HG03342 (cell line): ENCODE results near the gene MYO1A.
"Not testable (repeated sequence)": the region's sequence is repeated elsewhere in the genome, so short reads cannot be mapped to it uniquely, and the experiment has no call there.

Experiments
- ATAC-seq: cut with Tn5 transposase; IDR thresholded peaks from one replicate; pipeline ENCODE4 v1.9.1; 2021; ENCODE audit warnings: mild to moderate bottlenecking, moderate library complexity; ENCODE audit not compliant: unreplicated experiment

The MYO1A gene

DNA sequence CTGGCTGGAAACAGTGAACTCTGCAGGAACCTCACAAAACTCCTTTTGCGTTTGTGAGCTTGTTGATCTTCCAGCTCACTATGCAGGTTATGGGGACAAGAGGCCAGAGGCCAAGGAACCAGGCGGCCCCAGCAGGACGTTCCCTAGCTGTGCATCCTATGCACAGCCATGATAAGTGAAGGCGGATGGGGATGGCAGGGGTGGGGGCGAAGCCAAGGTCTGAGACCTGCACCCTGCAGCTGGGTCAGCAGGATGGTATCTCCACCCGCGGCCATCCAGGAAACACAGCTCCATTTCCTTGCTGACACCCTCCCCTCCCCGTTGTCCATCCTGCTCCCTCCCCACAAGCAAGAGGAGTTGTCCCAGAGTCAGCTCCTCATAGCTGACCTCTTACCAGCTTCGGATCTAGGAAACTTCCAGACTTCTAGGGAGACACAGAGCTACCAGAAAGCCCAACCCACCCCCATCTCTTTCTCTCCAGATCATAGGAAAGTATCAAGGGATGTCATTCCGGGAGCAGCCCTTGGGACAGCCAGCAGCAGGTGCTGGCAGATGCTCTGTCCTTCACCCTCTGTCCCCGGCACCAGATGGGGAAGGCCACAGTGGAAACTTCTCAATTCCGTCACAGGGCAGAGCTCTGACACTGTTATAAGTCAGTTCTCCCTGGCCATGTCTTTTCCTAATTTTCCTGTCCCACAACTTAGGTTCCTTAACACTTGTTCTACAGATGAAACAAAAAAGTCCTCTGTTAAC lies 53.0 kb downstream of the MYO1A start:
- no peak for ATAC-seq

DNA sequence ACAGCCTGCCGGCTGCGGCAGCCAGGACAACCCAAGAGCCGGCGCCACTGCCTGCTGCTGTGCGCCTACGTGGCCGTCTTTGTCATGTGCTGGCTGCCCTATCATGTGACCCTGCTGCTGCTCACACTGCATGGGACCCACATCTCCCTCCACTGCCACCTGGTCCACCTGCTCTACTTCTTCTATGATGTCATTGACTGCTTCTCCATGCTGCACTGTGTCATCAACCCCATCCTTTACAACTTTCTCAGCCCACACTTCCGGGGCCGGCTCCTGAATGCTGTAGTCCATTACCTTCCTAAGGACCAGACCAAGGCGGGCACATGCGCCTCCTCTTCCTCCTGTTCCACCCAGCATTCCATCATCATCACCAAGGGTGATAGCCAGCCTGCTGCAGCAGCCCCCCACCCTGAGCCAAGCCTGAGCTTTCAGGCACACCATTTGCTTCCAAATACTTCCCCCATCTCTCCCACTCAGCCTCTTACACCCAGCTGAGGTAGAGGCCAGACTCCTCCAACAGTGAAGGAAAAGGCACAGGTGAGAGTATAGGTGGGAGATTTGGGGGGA lies 53.9 kb downstream of the MYO1A start:
- ATAC-seq = no peak

DNA sequence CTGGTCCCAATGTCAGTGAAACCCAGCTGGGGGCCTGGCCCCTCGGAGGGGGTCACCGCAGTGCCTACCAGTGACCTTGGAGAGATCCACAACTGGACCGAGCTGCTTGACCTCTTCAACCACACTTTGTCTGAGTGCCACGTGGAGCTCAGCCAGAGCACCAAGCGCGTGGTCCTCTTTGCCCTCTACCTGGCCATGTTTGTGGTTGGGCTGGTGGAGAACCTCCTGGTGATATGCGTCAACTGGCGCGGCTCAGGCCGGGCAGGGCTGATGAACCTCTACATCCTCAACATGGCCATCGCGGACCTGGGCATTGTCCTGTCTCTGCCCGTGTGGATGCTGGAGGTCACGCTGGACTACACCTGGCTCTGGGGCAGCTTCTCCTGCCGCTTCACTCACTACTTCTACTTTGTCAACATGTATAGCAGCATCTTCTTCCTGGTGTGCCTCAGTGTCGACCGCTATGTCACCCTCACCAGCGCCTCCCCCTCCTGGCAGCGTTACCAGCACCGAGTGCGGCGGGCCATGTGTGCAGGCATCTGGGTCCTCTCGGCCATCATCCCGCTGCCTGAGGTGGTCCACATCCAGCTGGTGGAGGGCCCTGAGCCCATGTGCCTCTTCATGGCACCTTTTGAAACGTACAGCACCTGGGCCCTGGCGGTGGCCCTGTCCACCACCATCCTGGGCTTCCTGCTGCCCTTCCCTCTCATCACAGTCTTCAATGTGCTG lies 54.6 kb downstream of the MYO1A start:
- ATAC-seq = no peak

DNA sequence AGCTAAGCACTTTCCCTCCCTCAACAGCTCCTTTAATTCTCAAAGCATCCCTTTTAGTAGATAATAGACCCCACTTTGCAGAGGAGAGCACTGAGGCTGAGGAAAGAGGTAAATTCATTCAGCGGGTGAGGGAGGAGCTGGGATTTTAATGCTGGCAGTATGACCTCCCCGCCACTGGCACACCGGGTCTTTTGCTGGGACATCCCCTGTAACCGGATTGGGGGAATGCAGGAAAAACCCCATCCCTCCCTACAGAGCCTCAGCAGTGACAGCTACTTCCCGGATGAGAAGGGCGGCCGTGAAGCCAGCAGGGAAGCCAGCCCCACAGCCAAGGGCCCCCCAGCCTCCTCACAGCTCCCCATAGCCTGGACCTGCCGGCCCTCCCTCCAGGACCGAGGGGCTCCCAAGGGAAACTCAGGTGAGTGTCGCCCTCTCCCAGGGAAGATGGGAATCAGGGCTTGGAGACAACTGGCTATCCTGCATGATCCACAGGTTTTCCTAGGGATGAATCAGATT lies 55.6 kb downstream of the MYO1A start:
- ATAC-seq = no peak

DNA sequence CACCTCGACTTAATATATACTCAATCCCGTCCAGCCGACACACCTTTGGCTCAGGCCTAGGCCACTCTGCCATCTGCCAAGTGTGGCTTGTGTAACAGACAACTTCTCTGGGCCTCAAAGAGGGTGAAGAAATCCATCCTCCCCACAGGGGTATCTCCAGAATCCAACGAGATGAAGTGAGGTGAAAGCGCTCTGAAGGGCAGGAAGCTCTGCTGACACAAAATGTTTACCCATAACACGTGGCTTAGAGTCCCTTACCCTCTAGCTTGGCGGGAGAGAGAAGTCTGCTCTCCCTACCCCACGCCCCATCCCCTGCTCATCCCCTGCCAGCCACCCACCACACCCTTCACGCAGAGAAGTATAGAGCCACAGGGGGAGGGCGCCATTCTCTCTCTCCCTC lies 56.6 kb downstream of the MYO1A start:
- no peak for ATAC-seq

DNA sequence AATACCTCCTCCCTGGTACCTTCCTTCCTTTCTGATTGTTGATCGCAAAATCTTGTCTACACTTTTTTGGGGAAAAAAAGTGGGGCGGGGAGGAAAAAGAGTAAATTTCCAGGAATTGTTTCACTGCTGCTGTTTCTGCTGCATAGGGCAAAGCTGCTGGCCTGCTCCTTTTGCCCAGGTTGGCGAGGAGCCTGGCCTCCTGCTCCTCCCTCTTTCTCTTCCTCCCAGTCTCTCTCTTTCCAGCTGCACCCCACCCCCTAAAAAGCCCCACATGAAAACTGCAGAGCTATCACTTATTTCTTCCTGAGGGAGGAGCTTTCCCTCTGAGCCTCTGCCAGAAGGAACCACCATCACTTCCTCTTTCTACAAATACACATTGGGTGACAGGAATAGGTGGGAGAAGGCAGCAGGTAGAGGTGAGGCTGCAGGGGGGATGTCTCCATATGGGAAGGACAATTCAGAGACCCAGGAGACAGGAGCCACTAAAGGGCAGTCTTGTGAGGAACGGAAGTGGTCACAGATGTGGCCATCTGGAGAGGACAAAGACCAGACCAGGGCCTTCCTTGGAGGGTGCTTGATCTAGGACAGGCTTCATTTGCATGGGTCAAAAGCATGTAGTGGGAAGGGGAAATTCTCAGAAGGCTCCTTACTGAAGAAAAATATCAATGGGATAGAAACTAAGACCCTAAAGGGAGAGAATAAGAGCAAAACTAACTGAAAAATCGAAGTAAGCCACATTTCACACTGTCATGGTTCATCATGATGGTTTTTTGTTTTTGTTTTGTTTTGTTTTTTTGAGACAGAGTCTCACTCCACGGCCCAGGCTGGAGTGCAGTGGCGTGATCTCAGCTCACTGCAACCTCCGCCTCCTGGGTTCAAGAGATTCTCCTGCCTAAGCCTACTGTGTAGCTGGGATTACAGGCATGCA lies 58.3 kb downstream of the MYO1A start:
- ATAC-seq = no peak

DNA sequence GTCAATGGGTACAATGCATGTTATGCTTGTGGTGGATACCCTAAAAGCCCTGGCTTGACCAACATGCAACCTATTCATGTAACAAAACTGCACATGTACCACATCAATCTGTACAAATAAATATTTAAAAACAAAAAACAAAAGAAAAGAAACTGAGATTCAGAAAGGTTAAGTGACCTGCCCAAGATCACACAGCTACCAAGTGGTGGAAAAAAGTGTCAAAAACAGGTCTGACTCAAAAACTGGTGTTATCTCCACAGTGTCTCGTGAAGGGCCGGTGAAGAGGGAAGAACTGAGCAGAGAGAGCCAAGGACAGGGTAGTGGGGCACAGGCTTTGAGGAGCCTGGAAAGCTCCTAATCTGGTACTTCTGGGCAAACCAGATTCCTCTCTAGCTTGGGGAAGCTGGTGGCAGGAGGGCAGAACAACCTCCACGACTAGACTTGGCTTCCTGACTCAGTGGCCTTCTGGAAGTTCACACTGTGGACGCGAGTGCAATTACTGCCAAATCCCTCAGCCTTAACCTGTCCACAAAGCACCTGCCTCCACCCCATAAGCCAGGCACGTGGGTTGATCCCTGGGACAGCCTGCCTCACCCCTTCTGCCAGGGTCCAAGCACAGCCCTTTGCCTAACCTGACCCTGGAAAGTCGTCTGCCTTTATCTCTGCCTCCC lies 59.1 kb downstream of the MYO1A start:
- ATAC-seq = no peak

DNA sequence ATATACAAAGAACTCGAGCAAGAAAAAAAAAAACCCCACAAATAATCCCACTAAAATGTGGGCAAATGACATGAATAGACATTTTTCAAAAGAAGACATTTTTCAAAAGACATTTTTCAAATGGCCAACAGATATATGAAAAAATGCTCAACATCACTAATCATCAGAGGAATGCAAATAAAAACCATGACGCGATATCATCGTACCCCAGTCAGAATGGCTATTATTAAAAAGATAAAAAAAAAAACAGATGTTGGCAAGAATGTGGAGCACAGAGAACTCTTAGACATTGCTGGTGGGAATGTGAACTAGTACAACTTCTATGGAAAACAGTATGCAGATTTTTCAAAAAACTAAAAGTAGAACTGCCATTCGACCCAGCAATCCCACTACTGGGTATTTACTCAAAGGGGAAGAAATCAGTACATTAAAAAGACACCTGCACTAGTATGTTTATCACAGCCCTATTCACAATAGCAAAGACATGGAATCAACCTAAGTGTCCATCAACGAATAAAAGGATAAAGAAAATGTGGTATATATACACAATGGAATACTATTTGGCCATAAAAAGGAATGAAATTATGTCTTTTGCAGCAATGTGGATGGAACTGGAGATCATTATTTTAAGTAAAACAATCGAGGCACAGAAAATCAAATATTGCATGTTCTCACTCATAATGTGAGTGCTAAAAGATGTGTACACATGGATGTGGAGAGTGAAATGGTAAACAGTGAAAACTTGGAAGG lies 59.9 kb downstream of the MYO1A start:
- no peak for ATAC-seq

DNA sequence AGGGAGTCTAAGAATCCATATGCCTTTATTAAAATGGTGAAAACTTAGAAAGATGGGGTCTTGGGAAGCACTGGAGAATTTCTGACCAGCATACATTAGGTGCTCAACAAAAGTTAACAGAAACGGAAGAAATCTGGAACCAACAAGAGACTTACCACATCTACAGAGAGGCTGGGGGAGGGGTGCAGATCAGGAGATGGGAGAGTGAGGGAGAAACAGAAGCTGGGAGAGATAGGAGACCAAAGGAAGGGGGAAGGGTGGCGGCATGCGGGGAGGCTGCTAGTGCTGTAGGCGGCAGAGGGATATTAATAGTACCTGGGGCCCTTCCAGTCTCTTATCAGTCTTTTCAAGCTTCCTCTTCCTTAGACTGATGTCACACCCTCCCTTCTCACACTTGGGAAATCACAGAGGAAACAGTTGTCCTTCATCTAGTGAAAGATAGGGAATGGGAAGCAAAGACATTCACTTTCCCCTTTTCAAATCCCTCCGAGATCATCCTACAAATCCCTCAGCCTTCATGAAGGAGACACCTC lies 61.7 kb downstream of the MYO1A start:
- no peak for ATAC-seq

DNA sequence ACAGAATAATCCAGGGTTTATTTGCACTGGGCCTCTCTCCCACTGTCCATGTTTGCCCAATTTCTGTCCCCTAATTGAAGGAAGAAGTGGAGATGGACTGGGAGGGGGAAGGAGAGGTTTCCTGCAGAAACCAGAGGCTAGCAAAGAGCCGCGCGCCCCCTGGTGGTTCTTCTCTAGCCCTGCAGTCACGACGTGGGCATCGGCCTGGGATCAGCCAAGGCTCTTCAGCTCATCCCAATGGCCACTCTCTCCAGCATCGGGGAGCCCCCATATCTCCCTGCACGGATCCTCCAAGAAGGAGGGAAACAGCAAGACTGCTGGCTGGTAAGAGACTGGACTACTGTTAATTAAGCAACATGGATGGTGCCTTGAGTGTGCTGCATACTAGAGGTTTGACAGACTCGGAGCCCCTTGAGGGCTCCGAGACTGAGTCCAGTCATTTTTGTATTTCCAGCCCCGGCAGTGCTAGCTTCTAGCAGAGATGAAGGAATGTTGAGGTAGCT lies 62.3 kb downstream of the MYO1A start:
- ATAC-seq = peak; percentile 57

DNA sequence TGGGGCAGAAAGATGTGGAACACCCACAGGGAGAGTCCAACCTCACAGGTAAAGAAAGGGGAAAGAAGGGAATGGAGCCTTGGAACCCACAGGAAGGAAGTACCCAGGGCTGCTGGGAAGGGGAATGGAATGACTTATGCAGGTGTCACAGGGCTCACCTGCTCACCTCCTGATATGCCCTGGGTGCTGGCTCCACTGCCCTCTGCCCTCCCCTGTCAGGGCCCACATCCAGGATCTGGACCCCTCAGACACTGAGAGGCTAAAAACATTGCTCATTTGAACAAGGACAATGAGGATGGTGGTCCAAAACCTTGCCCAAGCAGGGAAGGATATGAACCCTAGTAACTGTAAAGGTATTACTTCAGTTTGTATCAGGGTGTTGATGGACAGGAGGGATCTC lies 62.9 kb downstream of the MYO1A start:
- ATAC-seq = no peak

DNA sequence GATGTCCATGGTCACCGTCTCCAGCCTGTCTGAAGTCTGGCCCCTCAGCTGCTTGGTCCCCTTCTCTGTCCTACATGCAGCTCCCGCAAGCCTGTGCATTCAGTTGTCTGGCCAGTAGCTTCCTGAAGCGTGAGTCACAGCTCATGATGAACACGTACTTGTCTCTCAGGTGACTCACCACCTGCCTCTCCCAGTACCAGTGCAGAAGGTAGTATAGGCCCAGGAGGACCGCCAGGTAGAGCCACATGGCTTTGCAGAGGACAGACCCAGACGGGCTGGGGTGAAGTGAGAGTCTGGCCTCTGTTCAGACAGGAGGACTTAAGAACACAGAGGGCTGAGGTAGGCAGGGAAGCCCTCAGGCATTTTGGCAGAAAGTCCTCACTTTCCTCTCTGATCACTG lies 64.2 kb downstream of the MYO1A start:
- not testable (repeated sequence) for ATAC-seq

DNA sequence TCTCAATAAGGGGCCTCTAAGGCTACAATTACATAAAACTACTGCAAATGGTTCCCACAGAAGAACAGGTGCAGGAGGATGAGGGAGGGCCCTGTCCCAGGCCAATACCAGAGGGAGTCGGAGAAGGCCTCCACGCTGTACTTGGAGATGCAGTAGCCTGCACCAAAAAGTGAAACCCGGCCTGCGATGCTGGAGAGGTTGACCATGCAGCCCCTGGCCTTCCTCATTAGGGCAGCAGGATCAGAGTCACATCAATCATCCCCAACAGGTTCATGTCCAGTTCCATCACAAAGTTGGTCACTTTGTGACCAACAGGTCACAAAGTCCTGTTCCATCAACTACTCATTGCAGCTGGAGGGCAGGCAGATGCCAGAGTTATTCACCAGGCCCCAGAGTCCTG lies 66.5 kb downstream of the MYO1A start:
- ATAC-seq = no peak

DNA sequence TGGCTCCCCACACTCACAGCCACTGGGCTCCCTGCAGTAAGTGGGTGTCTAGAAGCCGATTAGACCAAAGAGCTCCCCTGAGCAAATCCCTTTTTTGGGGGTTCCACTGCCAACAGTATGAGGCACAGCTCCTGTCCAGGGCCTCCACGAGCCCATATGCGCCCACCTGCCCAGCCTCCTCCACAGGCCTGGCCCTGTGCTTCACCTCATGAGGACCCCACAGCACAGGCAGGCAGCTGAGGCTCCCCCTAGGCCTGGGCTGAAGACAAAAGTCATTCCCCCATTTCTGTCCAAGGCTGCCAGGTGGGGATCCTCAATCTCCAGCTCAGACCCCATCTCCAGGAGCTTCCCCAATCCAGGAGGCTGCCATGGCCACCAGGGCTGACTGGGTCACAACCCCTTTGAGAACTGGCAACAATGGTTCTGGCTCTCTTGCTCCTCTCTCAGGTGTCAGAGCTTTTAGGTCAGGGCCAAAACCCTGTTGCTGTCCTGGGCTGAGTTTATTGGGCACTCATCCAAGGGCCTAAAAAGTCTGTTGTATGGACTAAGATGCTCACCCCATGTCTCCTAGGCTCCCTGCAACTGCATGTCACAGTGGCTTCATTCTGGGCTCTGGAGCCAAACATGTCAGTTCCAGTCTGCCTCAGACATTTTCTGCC lies 67.2 kb downstream of the MYO1A start:
- not testable (repeated sequence) for ATAC-seq

DNA sequence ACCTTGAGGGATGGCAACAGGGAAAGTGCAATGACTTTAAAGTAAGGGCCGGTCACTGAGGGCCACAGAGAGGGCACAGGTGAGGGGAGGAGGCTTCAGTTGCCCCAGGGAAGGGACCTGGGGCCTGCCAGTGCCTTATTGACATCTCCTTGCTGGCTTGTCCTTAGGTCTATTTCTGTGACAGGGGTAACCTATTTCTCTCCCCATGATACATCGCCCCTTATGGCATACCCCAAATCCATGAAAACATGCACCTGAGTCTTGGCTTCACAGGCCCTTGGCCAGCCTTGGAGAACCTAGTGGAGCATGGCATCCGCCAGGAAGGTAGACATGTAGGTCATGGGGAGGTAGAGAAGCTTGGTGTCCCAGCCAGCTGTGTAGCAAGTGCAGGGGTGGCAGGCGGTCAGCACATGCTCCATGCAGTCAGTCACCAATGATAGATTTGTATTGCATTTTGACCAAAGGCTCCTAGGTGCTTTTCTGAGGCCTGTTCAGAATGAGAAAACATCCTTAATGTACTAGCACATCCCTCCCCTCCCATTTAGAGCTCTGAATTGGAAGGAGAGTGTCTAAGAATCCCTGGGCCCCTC lies 68.9 kb downstream of the MYO1A start:
- ATAC-seq = no peak

DNA sequence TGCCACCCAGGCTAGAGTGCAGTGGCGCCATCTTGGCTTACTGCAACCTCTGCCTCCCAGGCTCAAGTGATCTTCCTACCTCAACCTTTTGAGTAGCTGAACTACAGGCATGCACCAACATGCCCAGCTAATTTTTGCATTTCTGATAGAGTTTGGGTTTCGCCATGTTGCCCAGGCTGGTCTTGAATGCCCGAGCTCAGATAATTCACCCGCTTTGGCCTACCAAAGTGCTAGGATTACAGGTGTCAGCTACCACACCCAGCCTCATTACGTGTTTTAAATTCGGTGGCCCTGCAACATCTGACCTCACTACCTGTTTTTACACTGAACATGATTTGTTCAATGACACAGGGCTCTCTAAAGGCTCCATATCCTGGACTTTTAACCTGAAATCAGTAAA lies 69.7 kb downstream of the MYO1A start:
- ATAC-seq = no peak

DNA sequence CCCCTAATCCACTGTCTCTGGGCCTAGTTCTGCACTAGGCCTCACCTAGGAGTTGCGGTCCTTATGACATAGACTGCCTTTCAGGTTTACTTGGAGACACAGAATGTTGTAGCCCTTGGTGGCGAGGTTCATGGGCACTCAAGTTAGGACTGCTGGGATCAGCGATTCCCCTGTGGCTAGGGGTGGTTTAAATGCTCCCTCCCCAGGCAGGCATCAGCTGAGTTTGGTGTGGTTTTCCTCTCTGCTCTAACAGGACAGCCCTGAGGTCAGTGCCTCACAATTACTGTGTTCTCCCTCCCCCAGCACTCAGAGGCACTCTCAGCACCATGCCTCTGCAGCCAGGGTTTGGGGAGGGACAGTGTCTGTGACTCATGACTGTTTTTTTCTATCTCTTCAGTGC lies 70.3 kb downstream of the MYO1A start:
- ATAC-seq = no peak
